K562 (cell line): ENCODE results near the gene PIN1. TPM values are rescaled to one million over a fixed set of nuclear protein-coding genes. Genes with fewer than 3 reads are reported as not detected.

Experiments
- ARID3A ChIP-seq: IDR thresholded peaks from 2 replicates; pipeline ENCODE4 v1.6.1; 2012; ENCODE audit warnings: low read depth, low read length, improper control_type of control experiment, borderline replicate concordance
- ATF1 ChIP-seq, 2 experiments: fragments of 450-650 bp in 1 of 2; IDR thresholded peaks; 2 replicates each; pipeline ENCODE4 v1.6.1; 2016; ENCODE audit warnings: missing compliant biosample characterization in 1 of 2, missing genetic modification characterization in 1 of 2
- CBX3 ChIP-seq, 2 experiments: IDR thresholded peaks; 1 replicate in 1 of 2; 2 replicates in 1 of 2; pipeline ENCODE4 v1.6.1; 2012; ENCODE audit warnings: inconsistent platforms in 2 of 2, low read length in 2 of 2, borderline replicate concordance in 1 of 2, control low read depth in 1 of 2
- E2F6 ChIP-seq, 2 experiments: IDR thresholded peaks; 2 replicates each; pipeline ENCODE4 v1.6.1; 2011; ENCODE audit warnings: borderline replicate concordance in 1 of 2, control low read depth in 1 of 2, low read depth in 1 of 2, low read length in 1 of 2, mild to moderate bottlenecking in 1 of 2, mixed read lengths in 1 of 2, moderate library complexity in 1 of 2; ENCODE audit not compliant: insufficient read depth in 1 of 2, insufficient read length in 1 of 2, poor library complexity in 1 of 2, severe bottlenecking in 1 of 2; ENCODE audit errors: extremely low read depth in 1 of 2
- GTF2F1 ChIP-seq: IDR thresholded peaks from 2 replicates; pipeline ENCODE4 v1.6.1; 2011; ENCODE audit warnings: low read depth, low read length, improper control_type of control experiment
- HDAC1 ChIP-seq, 2 experiments: fragments of 450-650 bp; IDR thresholded peaks; 2 replicates each; pipeline ENCODE4 v1.6.1; 2016 to 2017; ENCODE audit warnings: inconsistent platforms in 1 of 2, mild to moderate bottlenecking in 1 of 2, moderate library complexity in 1 of 2
- HMBOX1 ChIP-seq: sonication (generic); IDR thresholded peaks from 2 replicates; pipeline ENCODE4 v1.6.1; 2016
- KAT8 ChIP-seq: fragments of 450-650 bp; IDR thresholded peaks from 2 replicates; pipeline ENCODE4 v1.6.1; 2016; ENCODE audit warnings: low read depth, mild to moderate bottlenecking
- KDM1A ChIP-seq, 2 experiments: fragments of 450-650 bp; IDR thresholded peaks; 2 replicates each; pipeline ENCODE4 v1.6.1; 2016; ENCODE audit warnings: mild to moderate bottlenecking in 2 of 2
- KLF6 ChIP-seq: fragments of 250-450 bp; sonication (Bioruptor Pico); IDR thresholded peaks from 2 replicates; pipeline ENCODE4 v1.4.0; 2020; ENCODE audit warnings: mild to moderate bottlenecking, moderate library complexity, borderline replicate concordance
- MAX ChIP-seq: sonication (generic); formaldehyde crosslinking; IDR thresholded peaks from 2 replicates; pipeline ENCODE4 v1.9.0; 2022; ENCODE audit warnings: mild to moderate bottlenecking, missing genetic modification reagents
- MNT ChIP-seq, 2 experiments: fragments of 450-650 bp; conservative IDR thresholded peaks; 2 replicates each; pipeline ENCODE4 v1.6.1; 2017; ENCODE audit warnings: mild to moderate bottlenecking in 2 of 2, moderate library complexity in 2 of 2
- NBN ChIP-seq: fragments of 450-650 bp; IDR thresholded peaks from 2 replicates; pipeline ENCODE4 v1.6.1; 2016; ENCODE audit warnings: low read depth, mild to moderate bottlenecking
- NR2C2 ChIP-seq, 2 experiments: fragments of 200-800 bp in 1 of 2; sonication (Bioruptor generic) in 1 of 2; sonication (generic) in 1 of 2; formaldehyde crosslinking in 1 of 2; IDR thresholded peaks; 2 replicates each; pipeline versions ENCODE4 v1.6.1 to v1.8.0; 2016 to 2022; ENCODE audit warnings: mild to moderate bottlenecking in 1 of 2, missing compliant biosample characterization in 1 of 2, missing genetic modification characterization in 1 of 2, missing genetic modification reagents in 1 of 2
- RBM25 ChIP-seq: fragments of 200-400 bp; formaldehyde crosslinking; IDR thresholded peaks from 2 replicates; pipeline ENCODE4 v1.6.1; 2018; ENCODE audit warnings: low read length, low read depth, moderate library complexity; ENCODE audit not compliant: severe bottlenecking
- SMAD2 ChIP-seq: fragments of 150-350 bp; IDR thresholded peaks from 2 replicates; pipeline ENCODE4 v1.6.1; 2014; ENCODE audit warnings: low read depth, mild to moderate bottlenecking, low read length
- TOE1 ChIP-seq, 2 experiments: fragments of 450-650 bp in 1 of 2; sonication (generic) in 1 of 2; formaldehyde crosslinking in 1 of 2; IDR thresholded peaks; 2 replicates each; pipeline versions ENCODE4 v1.7.1 to v1.8.0; 2016 to 2022; ENCODE audit warnings: borderline replicate concordance in 2 of 2, mild to moderate bottlenecking in 2 of 2, antibody characterized with exemption in 1 of 2, inconsistent platforms in 1 of 2, low read depth in 1 of 2, missing genetic modification reagents in 1 of 2, moderate library complexity in 1 of 2
- ZC3H4 ChIP-seq: sonication (generic); formaldehyde crosslinking; IDR thresholded peaks from 2 replicates; pipeline ENCODE4 v1.9.0; 2021; ENCODE audit warnings: missing genetic modification reagents, borderline replicate concordance
- ZNF354B ChIP-seq: fragments of 250-450 bp; sonication (Bioruptor Pico); IDR thresholded peaks from 2 replicates; pipeline ENCODE4 v1.4.0; 2020
- polyA plus RNA-seq, 8 experiments: library from polyadenylated mRNA; depleted of rRNA in 4 of 8; stranded (reverse) in 5 of 8; unstranded in 3 of 8; fragments of >200 nt; fragmentation: Nextera tagmentation in 2 of 8; fragmentation: Illumina TruSeq in 1 of 8; extraction: Ambion mirVana in 2 of 8; extraction: Trizol in 1 of 8; gene quantifications; 2 replicates each; pipeline versions ENCODE4 v1.2.1 to v1.2.3, GENCODE V29; 2011 to 2014; ENCODE audit warnings: inconsistent platforms in 1 of 8, missing spikeins in 1 of 8
- total RNA-seq, 7 experiments: library from RNA; depleted of rRNA in 6 of 7; stranded (reverse); fragments of >200 nt in 6 of 7; fragmentation: Illumina TruSeq in 2 of 7; extraction: Trizol in 2 of 7; gene quantifications; 2 replicates each; pipeline versions ENCODE4 v1.2.1 to v1.2.3, GENCODE V29; 2011 to 2021; ENCODE audit warnings: low replicate concordance in 1 of 7

The PIN1 gene
- total and polyA plus RNA-seq, 9 of the 15 experiments (the other 6 are each of a cell fraction or from before 2014, with no cell fraction given): 1.6 to 178 (median 42.5) TPM

GRCh38 chr19:9793071-9793591 lies 42.0 kb upstream of the PIN1 start (continued):
- TF ChIP-seq ARID3A (no peak), KAT8 (no peak), GTF2F1 (no peak), SMAD2 (no peak), NBN (0 out of 2 replicates have a peak, but pooled peaks have one; percentile 6), CBX3 (IDR thresholded peaks at IDR 0.05; ENCODE audit: borderline replicate concordance in 1 of 2, low read length in 2 of 2) (peak in 1 of 2 experiments; percentile 65; a peak in 1 of 3 replicates), NR2C2 (CRISPR knock-in tag; IDR thresholded peaks at IDR 0.05) (no peak), NR2C2 (tag; IDR thresholded peaks at IDR 0.05) (no peak), HDAC1 (IDR thresholded peaks at IDR 0.05) (0 out of 4 replicates have a peak, but pooled peaks of 1 of the 2 experiments have one; percentile 1), KLF6 (no peak), MAX (CRISPR knock-in tag) (0 out of 2 replicates have a peak, but pooled peaks have one; percentile 14), RBM25 (peak; percentile 26), E2F6 (IDR thresholded peaks at IDR 0.05; ENCODE audit: borderline replicate concordance in 1 of 2, extremely low read depth in 1 of 2, insufficient read depth in 1 of 2, insufficient read length in 1 of 2, low read depth in 1 of 2, low read length in 1 of 2, poor library complexity in 1 of 2, severe bottlenecking in 1 of 2) (peak; percentile 12 to 65), KDM1A (IDR thresholded peaks at IDR 0.05) (0 out of 4 replicates have a peak, but pooled peaks of 1 of the 2 experiments have one; percentile 28), MNT (conservative IDR thresholded peaks at IDR 0.05) (peak; percentile 65 to 70; a peak in 3 of 4 replicates), ATF1 (CRISPR knock-in tag; IDR thresholded peaks at IDR 0.05) (no peak), ATF1 (tag; IDR thresholded peaks at IDR 0.05) (0 out of 2 replicates have a peak, but pooled peaks have one; percentile 7), ZC3H4 (no peak), TOE1 (IDR thresholded peaks at IDR 0.05; ENCODE audit: borderline replicate concordance) (peak; percentile 9; the same call in 1 of the 2 replicates), TOE1 (CRISPR knock-in tag; IDR thresholded peaks at IDR 0.05; ENCODE audit: borderline replicate concordance, low read depth) (no peak), ZNF354B (no peak), HMBOX1 (no peak)
